Uterus (tissue), 4 donors: Measurements from ENCODE around the gene BOD1L1. TPM values are rescaled to one million over a fixed set of nuclear protein-coding genes. Genes with fewer than 3 reads are reported as not detected.

Experiments
- DNase-seq, 2 donors: peaks; one replicate each; pipeline ENCODE4 v3.0.0-alpha.2; 2019 to 2020
- H3K27ac ChIP-seq, 2 donors: fragments of 200-600 bp; sonication (generic); 1 replicate in 1 of 2; 2 replicates in 1 of 2; pipeline ENCODE4 v1.5.1; 2016 to 2018
- H3K27me3 ChIP-seq, 2 donors: fragments of 200-600 bp; sonication (generic); one replicate each; pipeline ENCODE4 v1.5.1; 2018 to 2019; ENCODE audit warnings: control low read depth in 1 of 2
- H3K36me3 ChIP-seq, 2 donors: fragments of 200-600 bp; sonication (generic); one replicate each; pipeline ENCODE4 v1.5.1; 2019; ENCODE audit warnings: control low read depth in 1 of 2
- H3K4me1 ChIP-seq, 2 donors: fragments of 200-600 bp; sonication (generic); one replicate each; pipeline ENCODE4 v1.5.1; 2018 to 2019; ENCODE audit warnings: control low read depth in 1 of 2
- H3K4me3 ChIP-seq, 2 donors: fragments of 200-600 bp; sonication (generic); 1 replicate in 1 of 2; 2 replicates in 1 of 2; pipeline ENCODE4 v1.5.1; 2018 to 2019; ENCODE audit warnings: mild to moderate bottlenecking in 1 of 2
- H3K9me3 ChIP-seq, 2 donors: fragments of 200-600 bp; sonication (generic); one replicate each; pipeline ENCODE4 v1.5.1; 2019; ENCODE audit warnings: control low read depth in 1 of 2
- CTCF ChIP-seq, 4 experiments: fragments of 200-600 bp in 2 of 4; fragments of 450-650 bp in 2 of 4; sonication (generic) in 2 of 4; IDR thresholded peaks; one replicate each; pipeline ENCODE4 v1.5.1; 2016 to 2019; ENCODE audit warnings: antibody characterized with exemption in 4 of 4, mild to moderate bottlenecking in 2 of 4, moderate library complexity in 1 of 4
- POLR2A ChIP-seq, 2 donors: fragments of 450-650 bp; IDR thresholded peaks; one replicate each; pipeline ENCODE4 v1.6.1; 2016; ENCODE audit warnings: antibody characterized with exemption in 2 of 2, mild to moderate bottlenecking in 1 of 2, moderate library complexity in 1 of 2
- intact Hi-C: fragments of 100-400 bp; cut with DNase I; formaldehyde crosslinking; loops from one replicate; pipeline ENCODE4 v1.15.1; 2023; ENCODE audit warnings: low total_unique reads
- total RNA-seq, 4 donors: library from RNA; depleted of rRNA in 3 of 4; stranded (reverse); fragments of >200 nt in 3 of 4; gene quantifications; one replicate each; pipeline versions ENCODE4 v1.1.0 to v1.2.4, GENCODE V29; 2014 to 2023
- donor health status: DM: yes; HTN: yes; CAD: no.

Gene BOD1L1
- total RNA-seq, 4 donors from 2014 or later = 17.9 to 64.8 (median 50.5) TPM

GRCh38 chr4:13535118-13535517 is 92.4 kb downstream of the BOD1L1 start:
- peaks cover 17 to 67% of the 10 kb centered on the region in 2 donors for H3K27me3 ChIP-seq
- H3K36me3 ChIP-seq = no peaks in the 10 kb centered on the region
- DNase-seq = no peak
- H3K4me3 ChIP-seq = no peak overlapping the region
- H3K27ac ChIP-seq = no peak overlapping the region
- H3K4me1 ChIP-seq = no peaks in the 10 kb centered on the region
- TF ChIP-seq POLR2A (IDR thresholded peaks at IDR 0.05) = no peak
- intact Hi-C loops = no loop called here
- H3K9me3 ChIP-seq = no peaks in the 10 kb centered on the region

- TF ChIP-seq POLR2A (IDR thresholded peaks at IDR 0.05) (no peak), CTCF (IDR thresholded peaks at IDR 0.05) (no peak)
- no peak for DNase-seq
- no peak overlapping the region for H3K4me3 ChIP-seq
- peaks cover 19 to 67% of the 10 kb centered on the region in 2 donors for H3K27me3 ChIP-seq
- no peak overlapping the region for H3K27ac ChIP-seq
- H3K4me1 ChIP-seq = no peaks in the 10 kb centered on the region
- intact Hi-C loops = no loop called here
- H3K36me3 ChIP-seq = no peaks in the 10 kb centered on the region
- H3K9me3 ChIP-seq = no peaks in the 10 kb centered on the region
Measured at GRCh38 chr4:13534344-13535063, 93.0 kb downstream of the BOD1L1 start.

GRCh38 chr4:13533670-13534343 is 93.7 kb downstream of the BOD1L1 start:
- no peak overlapping the region for H3K27ac ChIP-seq
- H3K4me3 ChIP-seq = no peak overlapping the region
- no peaks in the 10 kb centered on the region for H3K36me3 ChIP-seq
- H3K4me1 ChIP-seq = no peaks in the 10 kb centered on the region
- H3K9me3 ChIP-seq = no peaks in the 10 kb centered on the region
- TF ChIP-seq CTCF (IDR thresholded peaks at IDR 0.05) = no peak
- TF ChIP-seq POLR2A (IDR thresholded peaks at IDR 0.05) = no peak
- DNase-seq = no peak
- intact Hi-C loops = no loop called here
- peaks cover 24 to 68% of the 10 kb centered on the region in 2 donors for H3K27me3 ChIP-seq

- Histone ChIP-seq H3K4me1 (no peaks in the 10 kb centered on the region), H3K27me3 (peaks cover 18 to 69% of the 10 kb centered on the region in 2 donors), H3K27ac (no peak overlapping the region), H3K9me3 (no peaks in the 10 kb centered on the region), H3K36me3 (no peaks in the 10 kb centered on the region), H3K4me3 (no peak overlapping the region)
- intact Hi-C loops = no loop called here
- no peak for DNase-seq
- no peak for TF ChIP-seq POLR2A (IDR thresholded peaks at IDR 0.05)
- TF ChIP-seq CTCF (IDR thresholded peaks at IDR 0.05) = no peak
Measured at GRCh38 chr4:13531625-13531998, 95.9 kb downstream of the BOD1L1 start.

GRCh38 chr4:13530823-13531624 is 96.5 kb downstream of the BOD1L1 start:
- no peak for TF ChIP-seq CTCF (IDR thresholded peaks at IDR 0.05)
- no peak for TF ChIP-seq POLR2A (IDR thresholded peaks at IDR 0.05)
- Histone ChIP-seq H3K27ac (no peak overlapping the region), H3K27me3 (peaks cover 18 to 68% of the 10 kb centered on the region in 2 donors), H3K9me3 (no peaks in the 10 kb centered on the region), H3K36me3 (no peaks in the 10 kb centered on the region), H3K4me3 (no peak overlapping the region), H3K4me1 (no peaks in the 10 kb centered on the region)
- no peak for DNase-seq
- intact Hi-C loops = no loop called here
